GM21619 (cell line): ENCODE measurements around the gene RAB6D.
"Not testable (repeated sequence)": the region's sequence is repeated elsewhere in the genome, so short reads cannot be mapped to it uniquely, and the experiment has no call there.

Experiments used
- ATAC-seq: cut with Tn5 transposase; IDR thresholded peaks from one replicate; pipeline ENCODE4 v1.9.1; 2021; ENCODE audit not compliant: unreplicated experiment

Gene RAB6D

GRCh38 chr2:131367352-131367751 is 3.4 kb upstream of the RAB6D start:
- no peak for ATAC-seq

- no peak for ATAC-seq
These were observed 2.7 kb upstream of the RAB6D start for GRCh38 chr2:131366643-131367042.

- no peak for ATAC-seq
These were observed 1.5 kb upstream of the RAB6D start for GRCh38 chr2:131365452-131365851.

GRCh38 chr2:131363213-131363612 is 755 bp downstream of the RAB6D start:
- ATAC-seq = not testable (repeated sequence)

GRCh38 chr2:131361773-131362172 is 2.2 kb downstream of the RAB6D start:
- ATAC-seq = not testable (repeated sequence)

- ATAC-seq = not testable (repeated sequence)
These were observed 10.7 kb downstream of the RAB6D start for GRCh38 chr2:131353167-131353697.

- no peak for ATAC-seq
These were observed 14.9 kb downstream of the RAB6D start for GRCh38 chr2:131349021-131349420.

GRCh38 chr2:131347035-131347434 is 16.9 kb downstream of the RAB6D start:
- not testable (repeated sequence) for ATAC-seq

- not testable (repeated sequence) for ATAC-seq
These were observed 24.7 kb downstream of the RAB6D start for GRCh38 chr2:131339307-131339706.

- not testable (repeated sequence) for ATAC-seq
These were observed 28.6 kb downstream of the RAB6D start for GRCh38 chr2:131335319-131335718.

- ATAC-seq = not testable (repeated sequence)
These were observed 31.3 kb downstream of the RAB6D start for GRCh38 chr2:131332709-131333108.

- not testable (repeated sequence) for ATAC-seq
These were observed 33.0 kb downstream of the RAB6D start for GRCh38 chr2:131331000-131331399.

- no peak for ATAC-seq
These were observed 41.8 kb downstream of the RAB6D start for GRCh38 chr2:131322209-131322608.

GRCh38 chr2:131321344-131321743 is 42.6 kb downstream of the RAB6D start:
- not testable (repeated sequence) for ATAC-seq

GRCh38 chr2:131311001-131311400 is 53.0 kb downstream of the RAB6D start:
- ATAC-seq = not testable (repeated sequence)
